ENCODE results near the gene KRTAP10-7.
"Not testable (repeated sequence)": the region's sequence is repeated elsewhere in the genome, so short reads cannot be mapped to it uniquely, and the experiment has no call there.

The KRTAP10-7 gene

DNA sequence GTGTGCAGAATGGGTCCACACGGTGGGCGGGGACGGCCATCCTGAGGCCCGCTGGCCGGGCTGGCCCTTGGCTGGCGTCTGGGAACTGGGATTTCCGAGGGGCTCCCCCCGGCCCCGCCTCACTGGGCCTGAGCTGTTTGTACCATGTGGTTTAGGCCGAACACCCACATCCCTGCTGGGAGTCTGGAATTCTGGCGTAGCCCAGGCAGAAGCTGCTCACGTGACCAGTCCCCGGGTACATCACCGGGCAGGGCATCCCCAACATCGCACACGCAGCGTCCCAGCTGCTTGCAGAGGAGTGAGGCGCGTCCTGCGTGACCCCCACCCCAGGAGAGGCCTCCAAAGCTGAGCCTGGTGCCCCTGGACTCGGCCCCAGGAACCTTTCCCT lies 2.1 kb downstream of the KRTAP10-7 start:
- Histone ChIP-seq H3K27ac (ENCODE audit: low read depth, low read length) (no peak overlapping the region), H3K27me3 (ENCODE audit: control insufficient read depth, insufficient read depth, low read length) (no peaks in the 10 kb centered on the region), H3K4me1 (ENCODE audit: control insufficient read depth, insufficient read depth, low read length) (peaks cover 14% of the 10 kb centered on the region)

DNA sequence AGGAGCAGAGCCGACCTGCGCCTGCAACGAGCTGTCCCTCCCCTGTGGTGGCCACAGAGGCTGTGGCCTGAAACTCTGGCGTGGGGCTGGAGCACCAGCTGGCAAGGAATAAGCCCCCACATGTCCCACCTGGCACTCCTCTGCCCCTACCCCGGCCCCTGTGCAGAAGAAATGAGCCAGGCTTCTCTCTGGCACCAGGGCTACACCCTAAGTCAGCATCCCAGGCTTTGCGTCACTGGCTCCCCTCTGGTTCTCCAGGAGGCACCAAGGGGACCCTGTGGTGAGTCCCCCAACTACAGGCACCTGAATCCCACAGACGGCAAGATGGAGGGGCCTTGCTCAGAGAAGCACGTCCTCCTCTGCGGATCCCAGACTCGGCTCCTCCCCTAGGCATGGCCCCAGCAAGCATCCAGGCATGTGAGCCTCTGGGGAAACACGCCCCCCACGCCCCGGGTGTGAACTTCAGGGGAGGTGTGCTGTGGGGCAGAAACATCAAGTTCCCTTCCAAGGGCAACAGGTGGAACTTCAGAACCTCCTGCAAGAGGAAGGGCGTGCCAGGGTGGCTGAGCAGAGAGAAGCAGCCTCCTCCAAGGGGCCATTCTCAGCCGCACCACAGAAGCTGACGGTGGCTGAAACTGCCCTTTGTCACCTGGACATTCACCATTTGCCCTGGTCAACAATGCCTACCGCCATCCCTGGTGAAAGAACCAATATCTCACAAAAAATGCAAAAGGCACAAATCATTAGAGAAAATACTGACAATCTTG lies 2.9 kb downstream of the KRTAP10-7 start:
- H3K27ac ChIP-seq (ENCODE audit: low read depth, low read length): no peak overlapping the region
- H3K9ac ChIP-seq (ENCODE audit: low read depth, low read length): no peak overlapping the region
- H3K36me3 ChIP-seq (ENCODE audit: control insufficient read depth, insufficient read depth, low read length): no peaks in the 10 kb centered on the region
- H3K4me3 ChIP-seq (ENCODE audit: low read depth, low read length): no peak overlapping the region
- no peaks in the 10 kb centered on the region for H3K9me3 ChIP-seq (ENCODE audit: control insufficient read depth, insufficient read depth, low read length)
- H3K27me3 ChIP-seq (ENCODE audit: control insufficient read depth, insufficient read depth, low read length): no peaks in the 10 kb centered on the region
- H3K4me1 ChIP-seq (ENCODE audit: control insufficient read depth, insufficient read depth, low read length): peaks cover 6% of the 10 kb centered on the region

More for the DNA sequence above, 2.1 kb downstream of the KRTAP10-7 start:
- no peak overlapping the region for H3K4me3 ChIP-seq (ENCODE audit: low read depth, low read length)
- no peaks in the 10 kb centered on the region for H3K9me3 ChIP-seq (ENCODE audit: control insufficient read depth, insufficient read depth, low read length)
- H3K9ac ChIP-seq (ENCODE audit: low read depth, low read length): no peak overlapping the region
- no peaks in the 10 kb centered on the region for H3K36me3 ChIP-seq (ENCODE audit: control insufficient read depth, insufficient read depth, low read length)

DNA sequence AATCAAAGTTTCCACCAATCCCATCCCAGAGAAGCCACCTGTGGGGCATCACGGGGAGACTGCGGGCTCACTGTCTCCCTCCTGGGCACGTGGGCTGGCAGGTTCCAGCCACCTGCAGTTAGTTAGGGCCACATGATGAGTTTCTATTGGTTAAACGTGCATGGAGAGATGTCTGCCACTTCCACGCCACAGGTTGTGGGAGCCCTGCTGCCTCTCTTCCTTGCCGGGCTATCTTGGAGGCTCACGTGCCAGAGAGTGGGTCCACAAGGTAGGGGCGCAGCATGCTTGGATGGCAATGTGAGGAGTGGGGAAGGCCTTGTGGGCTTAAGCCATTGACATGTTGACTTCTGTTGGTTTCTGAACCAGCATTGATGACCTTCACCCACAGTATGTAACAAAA lies 3.5 kb downstream of the KRTAP10-7 start:
- Histone ChIP-seq H3K36me3 (ENCODE audit: control insufficient read depth, insufficient read depth, low read length) (no peaks in the 10 kb centered on the region), H3K4me3 (ENCODE audit: low read depth, low read length) (no peak overlapping the region), H3K27me3 (ENCODE audit: control insufficient read depth, insufficient read depth, low read length) (no peaks in the 10 kb centered on the region), H3K4me1 (ENCODE audit: control insufficient read depth, insufficient read depth, low read length) (no peaks in the 10 kb centered on the region), H3K27ac (ENCODE audit: low read depth, low read length) (no peak overlapping the region), H3K9ac (ENCODE audit: low read depth, low read length) (no peak overlapping the region), H3K9me3 (ENCODE audit: control insufficient read depth, insufficient read depth, low read length) (no peaks in the 10 kb centered on the region)

DNA sequence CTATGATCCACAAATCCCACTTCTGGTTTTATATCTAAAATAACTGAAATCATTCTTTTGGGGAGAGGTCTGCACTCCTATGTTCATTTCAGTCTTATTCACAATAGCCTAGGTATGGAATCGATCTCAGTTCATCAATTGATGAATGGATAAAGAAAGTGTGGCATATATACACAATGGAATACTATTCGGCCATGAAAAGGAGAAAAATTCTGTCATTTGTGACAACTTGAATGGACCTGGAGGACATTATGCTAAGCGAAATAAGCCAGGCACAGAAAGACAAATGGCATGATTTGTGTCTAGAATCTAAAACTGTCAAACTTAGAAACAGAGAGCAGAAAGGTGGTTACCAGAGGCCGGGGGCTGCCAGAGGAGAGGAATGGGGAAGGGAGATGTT lies 6.1 kb downstream of the KRTAP10-7 start:
- Histone ChIP-seq H3K27ac (ENCODE audit: low read depth, low read length) (no peak overlapping the region), H3K4me3 (ENCODE audit: low read depth, low read length) (no peak overlapping the region), H3K9ac (ENCODE audit: low read depth, low read length) (no peak overlapping the region), H3K27me3 (ENCODE audit: control insufficient read depth, insufficient read depth, low read length) (no peaks in the 10 kb centered on the region), H3K36me3 (ENCODE audit: control insufficient read depth, insufficient read depth, low read length) (no peaks in the 10 kb centered on the region), H3K4me1 (ENCODE audit: control insufficient read depth, insufficient read depth, low read length) (no peaks in the 10 kb centered on the region), H3K9me3 (ENCODE audit: control insufficient read depth, insufficient read depth, low read length) (peaks cover 8% of the 10 kb centered on the region; the same call in 1 of the 2 replicates)

DNA sequence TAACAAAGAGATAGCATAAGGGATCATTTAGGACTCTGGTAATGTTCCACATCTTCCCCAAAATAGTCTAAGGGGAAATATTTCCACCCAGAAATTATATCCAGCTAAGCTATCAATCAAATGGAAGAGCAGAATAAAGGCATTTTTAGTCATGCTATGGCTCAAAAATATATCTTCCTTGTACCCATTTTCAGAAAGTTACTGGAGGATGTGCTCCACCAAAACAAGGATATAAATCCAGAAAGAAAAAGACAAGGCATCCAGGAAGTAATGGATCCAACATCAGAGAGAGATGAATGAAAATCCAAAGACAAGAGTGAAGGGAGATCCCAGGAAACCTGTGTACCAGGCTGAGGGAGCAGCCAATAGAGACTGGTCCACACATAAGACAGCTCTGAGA lies 8.8 kb downstream of the KRTAP10-7 start:
- H3K36me3 ChIP-seq (ENCODE audit: control insufficient read depth, insufficient read depth, low read length): no peaks in the 10 kb centered on the region
- no peaks in the 10 kb centered on the region for H3K27me3 ChIP-seq (ENCODE audit: control insufficient read depth, insufficient read depth, low read length)
- H3K27ac ChIP-seq (ENCODE audit: low read depth, low read length): no peak overlapping the region
- no peak overlapping the region for H3K4me3 ChIP-seq (ENCODE audit: low read depth, low read length)
- H3K9ac ChIP-seq (ENCODE audit: low read depth, low read length): no peak overlapping the region
- H3K4me1 ChIP-seq (ENCODE audit: control insufficient read depth, insufficient read depth, low read length): no peaks in the 10 kb centered on the region
- H3K9me3 ChIP-seq (ENCODE audit: control insufficient read depth, insufficient read depth, low read length): peaks cover 12% of the 10 kb centered on the region; the same call in 1 of the 2 replicates

DNA sequence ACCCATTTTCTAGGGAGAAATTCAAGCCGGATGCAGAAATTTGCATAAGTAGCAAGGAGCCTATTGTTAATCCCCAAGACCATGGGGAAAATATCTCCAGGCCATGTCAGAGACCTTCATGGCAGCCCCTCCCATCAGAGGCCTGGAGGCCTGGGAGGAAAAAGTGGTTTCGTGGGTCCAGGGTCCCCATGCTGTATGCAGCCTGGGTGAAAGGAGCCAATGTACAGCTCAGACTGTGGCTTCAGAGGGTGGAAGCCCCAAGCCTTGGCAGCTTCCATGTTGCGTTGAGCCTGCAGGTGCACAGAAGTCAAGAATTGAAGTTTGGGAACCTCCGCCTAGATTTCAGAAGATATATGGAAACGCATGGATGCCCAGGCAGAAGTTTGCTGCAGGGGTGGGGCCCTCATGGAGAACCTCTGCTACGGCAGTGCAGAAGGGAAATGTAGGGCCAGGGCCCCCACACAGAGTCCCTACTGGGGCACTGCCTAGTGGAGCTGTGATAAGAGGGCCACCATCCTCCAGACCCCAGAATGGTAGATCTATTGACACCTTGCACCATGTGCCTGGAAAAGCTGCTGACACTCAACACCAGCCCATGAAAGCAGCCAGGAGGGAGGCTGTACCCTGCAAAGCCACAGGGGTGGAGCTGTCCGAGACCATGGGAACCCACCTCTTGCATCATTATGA lies 9.9 kb downstream of the KRTAP10-7 start:
- not testable (repeated sequence) for H3K4me1 ChIP-seq (ENCODE audit: control insufficient read depth, insufficient read depth, low read length); H3K27me3 ChIP-seq (ENCODE audit: control insufficient read depth, insufficient read depth, low read length); H3K27ac ChIP-seq (ENCODE audit: low read depth, low read length); H3K4me3 ChIP-seq (ENCODE audit: low read depth, low read length); H3K36me3 ChIP-seq (ENCODE audit: control insufficient read depth, insufficient read depth, low read length); H3K9ac ChIP-seq (ENCODE audit: low read depth, low read length)
- H3K9me3 ChIP-seq (ENCODE audit: control insufficient read depth, insufficient read depth, low read length): peaks cover 12% of the 10 kb centered on the region; the same call in 1 of the 2 replicates

DNA sequence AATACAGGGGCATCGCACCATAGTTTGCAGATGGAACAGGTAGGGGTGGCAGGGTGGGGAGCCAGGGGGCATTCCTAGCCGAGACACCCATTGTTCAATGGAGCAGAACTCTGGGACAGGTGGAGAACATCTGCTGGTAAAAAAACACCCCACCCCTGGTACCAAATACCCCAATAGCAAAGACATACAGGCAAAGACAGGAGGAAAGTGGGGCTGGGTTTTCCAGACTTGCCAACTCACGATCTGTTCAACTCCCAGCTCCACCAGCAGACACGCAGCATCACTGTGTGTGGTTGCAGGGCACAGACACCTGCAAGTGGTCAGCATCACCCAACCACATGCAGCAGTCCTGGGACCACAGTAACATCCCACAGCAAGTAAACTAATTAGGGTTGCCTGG lies 11.2 kb downstream of the KRTAP10-7 start:
- Histone ChIP-seq H3K27ac (ENCODE audit: low read depth, low read length) (no peak overlapping the region), H3K27me3 (ENCODE audit: control insufficient read depth, insufficient read depth, low read length) (no peaks in the 10 kb centered on the region), H3K4me1 (ENCODE audit: control insufficient read depth, insufficient read depth, low read length) (no peaks in the 10 kb centered on the region; the same call in 1 of the 2 replicates)

DNA sequence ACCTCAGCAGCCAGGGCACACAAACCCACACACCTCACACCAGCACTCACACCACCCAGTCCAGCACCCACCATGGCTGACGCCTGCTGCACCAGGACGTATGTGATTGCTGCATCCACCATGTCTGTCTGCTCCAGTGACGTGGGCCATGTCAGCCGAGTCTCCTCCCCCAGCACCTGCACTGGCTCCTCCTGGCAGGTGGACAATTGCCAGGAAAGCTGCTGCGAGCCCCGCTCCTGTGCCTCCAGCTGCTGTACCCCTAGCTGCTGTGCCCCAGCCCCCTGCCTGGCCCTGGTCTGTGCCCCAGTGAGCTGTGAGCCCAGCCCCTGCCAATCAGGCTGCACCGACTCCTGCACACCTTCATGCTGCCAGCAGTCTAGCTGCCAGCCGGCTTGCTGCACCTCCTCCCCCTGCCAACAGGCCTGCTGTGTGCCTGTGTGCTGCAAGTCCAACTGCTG lies 11.7 kb downstream of the KRTAP10-7 start, which contains the start of gene KRTAP10-8:
Gene KRTAP10-8, plus strand, starts transcription at position 51 of the 458 bp plus-strand sequence. Its CDS starts 22 bp downstream, at position 73.
- no peaks in the 10 kb centered on the region; the same call in 1 of the 2 replicates for H3K4me1 ChIP-seq (ENCODE audit: control insufficient read depth, insufficient read depth, low read length)
- no peak within 1 kb of the TSS for H3K4me3 ChIP-seq (ENCODE audit: low read depth, low read length)
- no peaks in the 10 kb centered on the region for H3K27me3 ChIP-seq (ENCODE audit: control insufficient read depth, insufficient read depth, low read length)
- no peak within 1 kb of the TSS for H3K9ac ChIP-seq (ENCODE audit: low read depth, low read length)
- no peaks in the 10 kb centered on the region for H3K36me3 ChIP-seq (ENCODE audit: control insufficient read depth, insufficient read depth, low read length)
- H3K27ac ChIP-seq (ENCODE audit: low read depth, low read length): no peak within 1 kb of the TSS
- H3K9me3 ChIP-seq (ENCODE audit: control insufficient read depth, insufficient read depth, low read length): peaks cover 12% of the 10 kb centered on the region; the same call in 1 of the 2 replicates

More for the DNA sequence above, 11.2 kb downstream of the KRTAP10-7 start:
- Histone ChIP-seq H3K4me3 (ENCODE audit: low read depth, low read length) (no peak overlapping the region), H3K9me3 (ENCODE audit: control insufficient read depth, insufficient read depth, low read length) (peaks cover 12% of the 10 kb centered on the region; the same call in 1 of the 2 replicates), H3K9ac (ENCODE audit: low read depth, low read length) (no peak overlapping the region), H3K36me3 (ENCODE audit: control insufficient read depth, insufficient read depth, low read length) (no peaks in the 10 kb centered on the region)

DNA sequence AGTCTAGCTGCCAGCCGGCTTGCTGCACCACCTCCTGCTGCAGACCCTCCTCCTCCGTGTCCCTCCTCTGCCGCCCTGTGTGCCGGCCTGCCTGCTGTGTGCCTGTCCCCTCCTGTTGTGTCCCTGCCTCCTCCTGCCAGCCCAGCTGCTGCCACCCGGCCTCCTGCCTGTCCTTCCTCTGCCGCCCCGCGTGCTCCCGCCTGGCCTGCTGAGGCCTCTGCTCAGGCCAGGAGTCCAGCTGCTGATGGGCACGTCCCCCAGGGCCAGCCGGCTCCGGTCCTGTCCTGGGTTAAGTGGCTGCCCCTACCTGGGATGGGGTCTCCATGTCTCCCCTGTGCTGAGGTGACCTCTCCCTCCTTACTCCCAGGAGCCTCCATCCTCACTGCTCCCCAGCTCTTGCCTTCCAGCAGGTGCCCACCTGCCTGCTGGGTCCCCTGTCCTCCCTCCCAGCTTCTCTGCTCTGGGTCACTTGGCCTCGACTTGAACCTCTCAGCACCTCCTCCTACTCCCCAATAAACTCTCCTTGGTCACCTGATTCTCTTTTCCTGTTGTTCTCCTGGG lies 12.4 kb downstream of the KRTAP10-7 start:
- Histone ChIP-seq H3K9ac (ENCODE audit: low read depth, low read length) (no peak overlapping the region), H3K4me3 (ENCODE audit: low read depth, low read length) (no peak overlapping the region), H3K36me3 (ENCODE audit: control insufficient read depth, insufficient read depth, low read length) (no peaks in the 10 kb centered on the region), H3K4me1 (ENCODE audit: control insufficient read depth, insufficient read depth, low read length) (no peaks in the 10 kb centered on the region; the same call in 1 of the 2 replicates), H3K27me3 (ENCODE audit: control insufficient read depth, insufficient read depth, low read length) (no peaks in the 10 kb centered on the region), H3K27ac (ENCODE audit: low read depth, low read length) (no peak overlapping the region), H3K9me3 (ENCODE audit: control insufficient read depth, insufficient read depth, low read length) (peaks cover 12% of the 10 kb centered on the region; the same call in 1 of the 2 replicates)

DNA sequence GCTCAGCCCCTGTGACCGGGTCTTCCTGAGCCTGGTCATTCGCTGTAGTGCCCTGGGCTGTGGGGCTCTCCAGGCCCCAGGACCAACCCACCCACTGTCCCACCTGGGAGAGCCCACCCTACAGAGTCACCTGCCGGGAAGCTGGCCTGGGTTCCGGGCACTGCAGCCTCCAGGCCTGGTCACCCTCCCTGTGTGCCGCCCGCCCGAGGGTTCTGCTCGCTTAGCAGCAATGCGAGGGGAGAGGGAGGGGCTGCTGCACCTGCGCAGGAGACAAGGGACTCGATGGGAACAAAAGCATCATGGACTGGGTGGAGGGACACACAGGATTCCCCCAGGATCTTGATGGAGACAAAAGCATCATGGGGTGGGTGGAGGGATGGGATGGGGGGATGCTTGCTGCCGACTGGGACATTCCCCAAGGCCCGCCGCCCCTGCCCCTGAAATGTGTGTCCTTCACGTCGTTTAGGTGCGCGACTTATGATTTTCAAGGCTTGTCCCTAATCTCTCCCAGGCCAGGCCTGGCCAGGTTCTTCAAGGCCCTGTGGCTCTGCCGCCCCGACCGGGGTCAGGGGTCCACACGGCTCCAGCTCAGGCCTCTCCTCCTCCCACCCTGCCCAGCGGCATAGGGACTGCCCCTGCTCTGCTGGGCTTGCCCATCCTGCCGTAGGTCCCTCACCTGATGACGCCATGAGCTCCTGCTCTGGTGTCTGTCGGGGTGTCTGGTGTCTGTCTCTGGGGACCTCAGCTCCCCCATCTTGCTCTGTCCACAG lies 13.2 kb downstream of the KRTAP10-7 start:
- Histone ChIP-seq H3K4me3 (ENCODE audit: low read depth, low read length) (no peak overlapping the region), H3K36me3 (ENCODE audit: control insufficient read depth, insufficient read depth, low read length) (no peaks in the 10 kb centered on the region), H3K4me1 (ENCODE audit: control insufficient read depth, insufficient read depth, low read length) (no peaks in the 10 kb centered on the region; the same call in 1 of the 2 replicates), H3K27ac (ENCODE audit: low read depth, low read length) (no peak overlapping the region), H3K9me3 (ENCODE audit: control insufficient read depth, insufficient read depth, low read length) (peaks cover 12% of the 10 kb centered on the region; the same call in 1 of the 2 replicates), H3K27me3 (ENCODE audit: control insufficient read depth, insufficient read depth, low read length) (no peaks in the 10 kb centered on the region), H3K9ac (ENCODE audit: low read depth, low read length) (no peak overlapping the region)

All from HUES48 (cell line).